ENCODE results near the gene TYW5.

The TYW5 gene

GRCh38 chr2:199979832-199980628 lies 24.7 kb upstream of the TYW5 start:
- ChIA-PET CTCF (interaction anchor here (0.8 to 1.0 kb wide), 3 partner anchors 500 to 506 kb away, joined by 3 to 4 read pairs (median 3); no protein-coding TSS in a partner anchor), POLR2A (no interaction called here)
- no peak for TF ChIP-seq ARNT (IDR thresholded peaks at IDR 0.05)
- peak; percentile 63 for DNase-seq (ENCODE audit: extremely low spot score)

GRCh38 chr2:199979398-199979797 lies 24.1 kb upstream of the TYW5 start:
- CTCF ChIA-PET: no interaction called here
- POLR2A ChIA-PET: no interaction called here
- DNase-seq (ENCODE audit: extremely low spot score): no peak
- TF ChIP-seq TARDBP (IDR thresholded peaks at IDR 0.05) (no peak), HDGF (IDR thresholded peaks at IDR 0.05; ENCODE audit: borderline replicate concordance) (no peak), ELF4 (IDR thresholded peaks at IDR 0.05) (no peak), L3MBTL2 (conservative IDR thresholded peaks at IDR 0.05) (no peak), NFRKB (IDR thresholded peaks at IDR 0.05) (no peak), FOXA1 (IDR thresholded peaks at IDR 0.05) (no peak), BHLHE40 (IDR thresholded peaks at IDR 0.05; ENCODE audit: borderline replicate concordance) (no peak)

- POLR2A ChIA-PET: no interaction called here
Observed at GRCh38 chr2:199977984-199978415, 22.7 kb upstream of the TYW5 start.

GRCh38 chr2:199975273-199975895 lies 20.1 kb upstream of the TYW5 start:
- TF ChIP-seq ARNT (IDR thresholded peaks at IDR 0.05) (no peak), FOXA1 (IDR thresholded peaks at IDR 0.05) (no peak), SUZ12 (IDR thresholded peaks at IDR 0.05) (no peak), TARDBP (IDR thresholded peaks at IDR 0.05) (no peak), FOXK2 (IDR thresholded peaks at IDR 0.05) (no peak), CTBP1 (IDR thresholded peaks at IDR 0.05; ENCODE audit: borderline replicate concordance) (no peak), NFRKB (IDR thresholded peaks at IDR 0.05) (no peak)
- no peak for DNase-seq (ENCODE audit: extremely low spot score)
- CTCF ChIA-PET: interaction anchor here (1.3 kb wide), 1 partner anchor 508 kb away, joined by 4 read pairs; no protein-coding TSS in a partner anchor
- POLR2A ChIA-PET: no interaction called here

More at GRCh38 chr2:199977984-199978415, 22.7 kb upstream of the TYW5 start:
- no peak for DNase-seq (ENCODE audit: extremely low spot score)
- CTCF ChIA-PET: no interaction called here
- no peak for TF ChIP-seq L3MBTL2 (conservative IDR thresholded peaks at IDR 0.05)
- TF ChIP-seq ZNF384 (IDR thresholded peaks at IDR 0.05): no peak
- TF ChIP-seq FOXK2 (IDR thresholded peaks at IDR 0.05): no peak
- no peak for TF ChIP-seq HDGF (IDR thresholded peaks at IDR 0.05; ENCODE audit: borderline replicate concordance)
- no peak for TF ChIP-seq ELF4 (IDR thresholded peaks at IDR 0.05)

GRCh38 chr2:199973703-199974102 lies 18.4 kb upstream of the TYW5 start:
- no peak for TF ChIP-seq CTBP1 (IDR thresholded peaks at IDR 0.05; ENCODE audit: borderline replicate concordance)
- TF ChIP-seq ARNT (IDR thresholded peaks at IDR 0.05): no peak
- TF ChIP-seq FOXM1 (IDR thresholded peaks at IDR 0.05; ENCODE audit: borderline replicate concordance): no peak
- TF ChIP-seq SP1 (IDR thresholded peaks at IDR 0.05): no peak
- no peak for TF ChIP-seq FOXK2 (IDR thresholded peaks at IDR 0.05)
- TF ChIP-seq FOXA1 (IDR thresholded peaks at IDR 0.05): no peak
- no peak for TF ChIP-seq SUZ12 (IDR thresholded peaks at IDR 0.05)
- no peak for TF ChIP-seq NFRKB (IDR thresholded peaks at IDR 0.05)
- no peak for TF ChIP-seq HDGF (IDR thresholded peaks at IDR 0.05; ENCODE audit: borderline replicate concordance)
- no peak for TF ChIP-seq BHLHE40 (IDR thresholded peaks at IDR 0.05; ENCODE audit: borderline replicate concordance)
- no peak for TF ChIP-seq ZNF384 (IDR thresholded peaks at IDR 0.05)
- TF ChIP-seq LEF1 (IDR thresholded peaks at IDR 0.05; ENCODE audit: borderline replicate concordance): no peak
- TF ChIP-seq PKNOX1 (IDR thresholded peaks at IDR 0.05): no peak
- no peak for TF ChIP-seq ELF4 (IDR thresholded peaks at IDR 0.05)
- TF ChIP-seq L3MBTL2 (conservative IDR thresholded peaks at IDR 0.05): no peak
- TF ChIP-seq TARDBP (IDR thresholded peaks at IDR 0.05): no peak
- peak; percentile 37 for DNase-seq (ENCODE audit: extremely low spot score)
- ChIA-PET POLR2A (interaction anchor here (0.7 kb wide), 1 partner anchor 19 kb away, joined by 4 read pairs; no protein-coding TSS in a partner anchor), CTCF (interaction anchor here (0.6 to 1.3 kb wide), 8 partner anchors 11 to 1605 kb away, joined by 3 to 11 read pairs (median 4); no protein-coding TSS in a partner anchor)

GRCh38 chr2:199972088-199972626 lies 16.9 kb upstream of the TYW5 start:
- ChIA-PET POLR2A (no interaction called here), CTCF (no interaction called here)
- TF ChIP-seq CTBP1 (IDR thresholded peaks at IDR 0.05; ENCODE audit: borderline replicate concordance): no peak
- TF ChIP-seq FOXK2 (IDR thresholded peaks at IDR 0.05): no peak
- TF ChIP-seq ELF4 (IDR thresholded peaks at IDR 0.05): no peak
- TF ChIP-seq TARDBP (IDR thresholded peaks at IDR 0.05): no peak
- TF ChIP-seq ARNT (IDR thresholded peaks at IDR 0.05): no peak
- no peak for TF ChIP-seq PKNOX1 (IDR thresholded peaks at IDR 0.05)
- TF ChIP-seq SUZ12 (IDR thresholded peaks at IDR 0.05): no peak
- no peak for TF ChIP-seq HDGF (IDR thresholded peaks at IDR 0.05; ENCODE audit: borderline replicate concordance)
- TF ChIP-seq ZNF384 (IDR thresholded peaks at IDR 0.05): no peak
- TF ChIP-seq LEF1 (IDR thresholded peaks at IDR 0.05; ENCODE audit: borderline replicate concordance): no peak
- TF ChIP-seq NFRKB (IDR thresholded peaks at IDR 0.05): no peak
- no peak for TF ChIP-seq FOXM1 (IDR thresholded peaks at IDR 0.05; ENCODE audit: borderline replicate concordance)
- DNase-seq (ENCODE audit: extremely low spot score): no peak

Data from HEK293T (cell line).